HepG2 (cell line): ENCODE data around the gene SIK3. TPM values are rescaled to one million over a fixed set of nuclear protein-coding genes. Genes with fewer than 3 reads are reported as not detected.

Experiments used
- CREB3 ChIP-seq: sonication (generic); formaldehyde crosslinking; IDR thresholded peaks from 2 replicates; pipeline ENCODE4 v1.5.0; 2020; ENCODE audit warnings: missing genetic modification reagents
- EEA1 ChIP-seq: sonication (generic); formaldehyde crosslinking; IDR thresholded peaks from 2 replicates; pipeline ENCODE4 v1.5.1; 2020; ENCODE audit warnings: mild to moderate bottlenecking, missing genetic modification reagents, borderline replicate concordance
- ELF3 ChIP-seq: IDR thresholded peaks from 2 replicates; pipeline ENCODE4 v1.6.1; 2016; ENCODE audit warnings: missing genetic modification reagents, missing compliant biosample characterization
- HHEX ChIP-seq: IDR thresholded peaks from 2 replicates; pipeline ENCODE4 v1.6.1; 2016; ENCODE audit warnings: control low read depth
- ISL2 ChIP-seq: sonication (generic); formaldehyde crosslinking; IDR thresholded peaks from 2 replicates; pipeline ENCODE4 v1.5.0; 2020; ENCODE audit warnings: missing genetic modification reagents
- KDM3A ChIP-seq: IDR thresholded peaks from 2 replicates; pipeline ENCODE4 v1.6.1; 2018; ENCODE audit warnings: low read depth, missing compliant biosample characterization
- LCORL ChIP-seq, 2 experiments: fragments of 450-650 bp in 1 of 2; sonication (generic) in 1 of 2; formaldehyde crosslinking in 1 of 2; IDR thresholded peaks; 2 replicates each; pipeline versions ENCODE4 v1.5.0 to v1.6.1; 2017 to 2020; ENCODE audit warnings: antibody characterized with exemption in 1 of 2, missing genetic modification reagents in 1 of 2
- MAFG ChIP-seq: sonication (generic); formaldehyde crosslinking; IDR thresholded peaks from 2 replicates; pipeline ENCODE4 v1.5.1; 2020; ENCODE audit warnings: mild to moderate bottlenecking, missing genetic modification reagents
- MATR3 ChIP-seq: sonication (generic); formaldehyde crosslinking; IDR thresholded peaks from 2 replicates; pipeline ENCODE4 v1.4.0; 2020; ENCODE audit warnings: missing genetic modification reagents
- MXD1 ChIP-seq: sonication (generic); formaldehyde crosslinking; IDR thresholded peaks from 2 replicates; pipeline ENCODE4 v1.4.0; 2020; ENCODE audit warnings: mild to moderate bottlenecking, missing genetic modification reagents
- NCOA1 ChIP-seq: sonication (generic); formaldehyde crosslinking; IDR thresholded peaks from 2 replicates; pipeline ENCODE4 v1.9.0; 2021; ENCODE audit warnings: missing genetic modification reagents
- RCOR2 ChIP-seq: IDR thresholded peaks from 2 replicates; pipeline ENCODE4 v1.6.1; 2016; ENCODE audit warnings: missing biosample characterization, missing genetic modification reagents
- SP1 ChIP-seq, 2 experiments: fragments of 450-650 bp in 1 of 2; sonication (generic) in 1 of 2; formaldehyde crosslinking in 1 of 2; IDR thresholded peaks; 2 replicates each; pipeline versions ENCODE4 v1.4.0 to v1.6.1; 2016 to 2020; ENCODE audit warnings: missing genetic modification reagents in 1 of 2
- TCF12 ChIP-seq, 2 experiments: fragments of 450-650 bp in 1 of 2; sonication (generic) in 1 of 2; formaldehyde crosslinking in 1 of 2; IDR thresholded peaks; 2 replicates each; pipeline versions ENCODE4 v1.6.1 to v1.8.0; 2017 to 2022; ENCODE audit warnings: antibody characterized with exemption in 1 of 2, mild to moderate bottlenecking in 1 of 2, missing genetic modification reagents in 1 of 2, moderate library complexity in 1 of 2
- ZBTB21 ChIP-seq: sonication (generic); formaldehyde crosslinking; IDR thresholded peaks from 2 replicates; pipeline ENCODE4 v1.4.0; 2020; ENCODE audit warnings: missing genetic modification reagents
- ZC3H13 ChIP-seq: sonication (generic); formaldehyde crosslinking; IDR thresholded peaks from 2 replicates; pipeline ENCODE4 v1.8.1; 2023; ENCODE audit warnings: mild to moderate bottlenecking, missing genetic modification reagents, moderate library complexity
- ZIK1 ChIP-seq: sonication (generic); formaldehyde crosslinking; IDR thresholded peaks from 2 replicates; pipeline ENCODE4 v1.5.0; 2020; ENCODE audit warnings: mild to moderate bottlenecking, low read depth, missing genetic modification reagents, borderline replicate concordance
- ZNF235 ChIP-seq: sonication (generic); formaldehyde crosslinking; IDR thresholded peaks from 2 replicates; pipeline ENCODE4 v1.8.1; 2023; ENCODE audit warnings: mild to moderate bottlenecking, missing genetic modification reagents, borderline replicate concordance
- ZNF326 ChIP-seq: sonication (generic); formaldehyde crosslinking; IDR thresholded peaks from 2 replicates; pipeline ENCODE4 v1.4.0; 2020; ENCODE audit warnings: missing genetic modification reagents, borderline replicate concordance
- ZNF430 ChIP-seq: sonication (generic); formaldehyde crosslinking; IDR thresholded peaks from 2 replicates; pipeline ENCODE4 v1.9.0; 2021; ENCODE audit warnings: mild to moderate bottlenecking, missing genetic modification reagents
- ZNF431 ChIP-seq: sonication (generic); formaldehyde crosslinking; IDR thresholded peaks from 2 replicates; pipeline ENCODE4 v1.9.0; 2022; ENCODE audit warnings: missing genetic modification reagents, low read depth, mild to moderate bottlenecking, borderline replicate concordance
- ZNF563 ChIP-seq: sonication (generic); formaldehyde crosslinking; IDR thresholded peaks from 2 replicates; pipeline ENCODE4 v1.8.0; 2022; ENCODE audit warnings: mild to moderate bottlenecking, moderate library complexity, missing genetic modification reagents
- ZNF644 ChIP-seq: IDR thresholded peaks from 2 replicates; pipeline ENCODE4 v1.6.1; 2016; ENCODE audit warnings: low read depth
- ZNF749 ChIP-seq: sonication (generic); formaldehyde crosslinking; IDR thresholded peaks from 2 replicates; pipeline ENCODE4 v1.8.0; 2022; ENCODE audit warnings: mild to moderate bottlenecking, missing genetic modification reagents, moderate library complexity, borderline replicate concordance
- ZNF839 ChIP-seq: sonication (generic); formaldehyde crosslinking; IDR thresholded peaks from 2 replicates; pipeline ENCODE4 v1.4.0; 2020; ENCODE audit warnings: missing genetic modification reagents, mild to moderate bottlenecking, borderline replicate concordance
- polyA plus RNA-seq, 8 experiments: library from polyadenylated mRNA; depleted of rRNA in 3 of 8; stranded (reverse) in 7 of 8; unstranded in 1 of 8; fragments of >200 nt; fragmentation: Illumina TruSeq in 4 of 8; extraction: Trizol in 4 of 8; gene quantifications; 2 replicates each; pipeline versions ENCODE4 v1.2.1 to v1.2.3, GENCODE V29; 2011 to 2016; ENCODE audit warnings: low read depth in 4 of 8, missing spikeins in 1 of 8, mixed read lengths in 1 of 8; ENCODE audit not compliant: insufficient read depth in 1 of 8
- total RNA-seq, 5 experiments: library from RNA; depleted of rRNA; stranded (reverse); fragments of >200 nt; fragmentation: Illumina TruSeq; extraction: Trizol; gene quantifications; 2 replicates each; pipeline ENCODE4 v1.2.3, GENCODE V29; 2016; ENCODE audit warnings: low read depth in 1 of 5
- TF ChIP-seq, protein P1 (sequence below): sonication (generic); formaldehyde crosslinking; IDR thresholded peaks from 2 replicates; pipeline ENCODE4 v1.5.0; 2020; ENCODE audit warnings: mild to moderate bottlenecking, missing genetic modification reagents
- TF ChIP-seq, protein P2 (sequence below): sonication (generic); formaldehyde crosslinking; IDR thresholded peaks from 2 replicates; pipeline ENCODE4 v1.8.1; 2023; ENCODE audit warnings: mild to moderate bottlenecking, missing genetic modification reagents, borderline replicate concordance
- TF ChIP-seq, protein P3 (sequence below): IDR thresholded peaks from 2 replicates; pipeline ENCODE4 v1.6.1; 2016

SIK3 gene
- total and polyA plus RNA-seq, 2 of the 13 experiments (the other 11 are each of a cell fraction or from before 2014, with no cell fraction given) = 5.7 to 9.8 TPM

- TF ChIP-seq, protein P1, sequence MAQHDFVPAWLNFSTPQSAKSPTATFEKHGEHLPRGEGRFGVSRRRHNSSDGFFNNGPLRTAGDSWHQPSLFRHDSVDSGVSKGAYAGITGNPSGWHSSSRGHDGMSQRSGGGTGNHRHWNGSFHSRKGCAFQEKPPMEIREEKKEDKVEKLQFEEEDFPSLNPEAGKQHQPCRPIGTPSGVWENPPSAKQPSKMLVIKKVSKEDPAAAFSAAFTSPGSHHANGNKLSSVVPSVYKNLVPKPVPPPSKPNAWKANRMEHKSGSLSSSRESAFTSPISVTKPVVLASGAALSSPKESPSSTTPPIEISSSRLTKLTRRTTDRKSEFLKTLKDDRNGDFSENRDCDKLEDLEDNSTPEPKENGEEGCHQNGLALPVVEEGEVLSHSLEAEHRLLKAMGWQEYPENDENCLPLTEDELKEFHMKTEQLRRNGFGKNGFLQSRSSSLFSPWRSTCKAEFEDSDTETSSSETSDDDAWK (CRISPR knock-in tag) = no peak
- 0 out of 2 replicates have a peak, but pooled peaks have one; percentile 20 for TF ChIP-seq RCOR2 (CRISPR knock-in tag)
- peak; percentile 77; the same call in 1 of the 2 replicates for TF ChIP-seq ELF3 (CRISPR knock-in tag)
- peak; percentile 86 for TF ChIP-seq ZBTB21 (CRISPR knock-in tag)
- TF ChIP-seq MATR3 (CRISPR knock-in tag) = no peak
- TF ChIP-seq ZNF326 (CRISPR knock-in tag) = no peak
- TF ChIP-seq ZNF430 = 0 out of 2 replicates have a peak, but pooled peaks have one; percentile 68
- TF ChIP-seq, protein P2, sequence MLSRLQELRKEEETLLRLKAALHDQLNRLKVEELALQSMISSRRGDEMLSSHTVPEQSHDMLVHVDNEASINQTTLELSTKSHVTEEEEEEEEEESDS (CRISPR knock-in tag) = no peak
- peak; percentile 68; the same call in 1 of the 2 replicates for TF ChIP-seq ZC3H13 (CRISPR knock-in tag)
- TF ChIP-seq TCF12 (IDR thresholded peaks at IDR 0.05) = no peak
- TF ChIP-seq TCF12 (CRISPR knock-in tag; IDR thresholded peaks at IDR 0.05) = peak; percentile 89
- TF ChIP-seq ZIK1 = no peak; the same call in 1 of the 2 replicates
- no peak for TF ChIP-seq NCOA1 (CRISPR knock-in tag)
- TF ChIP-seq ZNF431 (CRISPR knock-in tag) = no peak; the same call in 1 of the 2 replicates
- no peak for TF ChIP-seq HHEX (CRISPR knock-in tag)
- no peak for TF ChIP-seq SP1 (IDR thresholded peaks at IDR 0.05)
- peak; percentile 56; the same call in 1 of the 2 replicates for TF ChIP-seq SP1 (CRISPR knock-in tag; IDR thresholded peaks at IDR 0.05)
- TF ChIP-seq, protein P3, sequence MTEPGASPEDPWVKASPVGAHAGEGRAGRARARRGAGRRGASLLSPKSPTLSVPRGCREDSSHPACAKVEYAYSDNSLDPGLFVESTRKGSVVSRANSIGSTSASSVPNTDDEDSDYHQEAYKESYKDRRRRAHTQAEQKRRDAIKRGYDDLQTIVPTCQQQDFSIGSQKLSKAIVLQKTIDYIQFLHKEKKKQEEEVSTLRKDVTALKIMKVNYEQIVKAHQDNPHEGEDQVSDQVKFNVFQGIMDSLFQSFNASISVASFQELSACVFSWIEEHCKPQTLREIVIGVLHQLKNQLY (CRISPR knock-in tag) = peak; percentile 69; the same call in 1 of the 2 replicates
- no peak for TF ChIP-seq LCORL (IDR thresholded peaks at IDR 0.05)
- peak; percentile 75 for TF ChIP-seq LCORL (CRISPR knock-in tag; IDR thresholded peaks at IDR 0.05)
- peak; percentile 47; the same call in 1 of the 2 replicates for TF ChIP-seq EEA1 (CRISPR knock-in tag)
- TF ChIP-seq ZNF563 (CRISPR knock-in tag) = peak; percentile 41; the same call in 1 of the 2 replicates
- TF ChIP-seq MAFG = no peak
- TF ChIP-seq ZNF839 (CRISPR knock-in tag) = no peak
- peak; percentile 90; the same call in 1 of the 2 replicates for TF ChIP-seq KDM3A (CRISPR knock-in tag)
- TF ChIP-seq ZNF235 = 0 out of 2 replicates have a peak, but pooled peaks have one; percentile 57
- no peak; the same call in 1 of the 2 replicates for TF ChIP-seq ZNF644
- no peak for TF ChIP-seq CREB3
- peak; percentile 30; the same call in 1 of the 2 replicates for TF ChIP-seq ZNF749 (CRISPR knock-in tag)
- TF ChIP-seq MXD1 (CRISPR knock-in tag) = peak; percentile 93
- TF ChIP-seq ISL2 (CRISPR knock-in tag) = peak; percentile 68; the same call in 1 of the 2 replicates
These were observed 45.7 kb upstream of the SIK3 start, which contains the start of gene PAFAH1B2 (continued) for GRCh38 chr11:117143871-117144476.
